NT2/D1 (cell line): Measurements from ENCODE around the gene DQX1.

Experiments used
- SUZ12 ChIP-seq: IDR thresholded peaks from 2 replicates; pipeline ENCODE4 v1.6.1; 2011; ENCODE audit not compliant: insufficient read length, insufficient read depth; ENCODE audit errors: extremely low read depth
- ZNF274 ChIP-seq: IDR thresholded peaks from 2 replicates; pipeline ENCODE4 v1.6.1; 2011; ENCODE audit warnings: mild to moderate bottlenecking, low read depth, low read length

GRCh38 chr2:74551942-74552913 lies 26.2 kb upstream of the DQX1 start:
- TF ChIP-seq ZNF274: no peak
- no peak for TF ChIP-seq SUZ12
